ENCODE measurements around the gene CYB561D1. TPM values are rescaled to one million over a fixed set of nuclear protein-coding genes. Genes with fewer than 3 reads are reported as not detected.

Gene CYB561D1
- total and polyA plus RNA-seq, 2 of the 8 experiments (the other 6 are each of a cell fraction or from before 2014, with no cell fraction given) = 3.6 to 3.8 TPM

- Histone ChIP-seq H3K4me1 (replicated peaks in 1 of 4; ENCODE audit: control insufficient read depth in 3 of 4, insufficient read depth in 4 of 4, low read length in 3 of 4) (peaks cover 0 to 5% (median 3%) of the 10 kb centered on the region in 4 experiments; a peak in 1 of 7 replicates), H3K4me2 (ENCODE audit: insufficient read depth in 1 of 2, low read depth in 2 of 2, low read length in 2 of 2) (no peak overlapping the region), H3K9me3 (ENCODE audit: insufficient read depth in 2 of 2, low read depth in 1 of 2, low read length in 1 of 2) (no peaks in the 10 kb centered on the region), H2BK120ac (replicated peaks; ENCODE audit: low read depth, low read length) (no peak overlapping the region), H3K18ac (ENCODE audit: extremely low read depth, low read length) (no peak overlapping the region), H3K56ac (replicated peaks; ENCODE audit: insufficient read length, low read depth, low read length) (no peak overlapping the region), H2BK5ac (ENCODE audit: low read depth, low read length) (no peak overlapping the region), H3K14ac (ENCODE audit: insufficient read length) (no peak overlapping the region), H3K4ac (replicated peaks; ENCODE audit: insufficient read length, low read depth, low read length) (no peak overlapping the region), H2BK20ac (ENCODE audit: low read length) (no peak overlapping the region), H3K79me1 (ENCODE audit: low read depth, low read length) (no peaks in the 10 kb centered on the region), H3K79me2 (ENCODE audit: control insufficient read depth in 1 of 2, insufficient read depth in 2 of 2, low read length in 2 of 2) (no peaks in the 10 kb centered on the region), H3K27ac (ENCODE audit: low read depth, low read length) (no peak overlapping the region), H4K8ac (ENCODE audit: extremely low read depth, insufficient read depth, low read length) (no peak overlapping the region), H3K9ac (replicated peaks in 1 of 4; ENCODE audit: extremely low read depth in 1 of 4, low read depth in 3 of 4, low read length in 3 of 4) (no peak overlapping the region), H3K4me3 (ENCODE audit: extremely low read depth in 1 of 4, insufficient read depth in 2 of 4, low read depth in 3 of 4, low read length in 4 of 4) (no peak overlapping the region), H2AFZ (ENCODE audit: low read length) (no peak overlapping the region), H2BK15ac (ENCODE audit: low read length) (no peak overlapping the region), H2AK5ac (ENCODE audit: low read depth, low read length) (no peak overlapping the region), H3K23ac (ENCODE audit: insufficient read length) (no peak overlapping the region), H3K23me2 (ENCODE audit: low read depth, low read length) (peaks cover 6% of the 10 kb centered on the region), H2BK12ac (ENCODE audit: low read depth, low read length) (no peak overlapping the region), H3K36me3 (ENCODE audit: control insufficient read depth in 2 of 4, insufficient read depth in 4 of 4, low read length in 3 of 4) (no peaks in the 10 kb centered on the region), H4K91ac (replicated peaks; ENCODE audit: insufficient read length, low read length) (no peak overlapping the region), H3K27me3 (replicated peaks in 1 of 4; ENCODE audit: control insufficient read depth in 3 of 4, extremely low read depth in 1 of 4, insufficient read depth in 3 of 4, low read length in 3 of 4) (peaks cover 0 to 15% (median 7%) of the 10 kb centered on the region in 4 experiments; a peak in 6 of 7 replicates), H4K5ac (ENCODE audit: insufficient read length, low read depth, low read length) (no peak overlapping the region), H4K20me1 (replicated peaks in 1 of 2; ENCODE audit: control insufficient read depth in 1 of 2, insufficient read depth in 2 of 2, low read length in 2 of 2) (no peaks in the 10 kb centered on the region)
- DNase-seq (ENCODE audit: low read depth in 1 of 2, low spot score in 2 of 2) (no peak), FAIRE-seq (no peak)
- ChIA-PET POLR2A (ENCODE audit: partially characterized antibody) (no interaction called here), CTCF (ENCODE audit: partially characterized antibody) (interaction anchor here (0.6 to 43.7 kb wide), 4 partner anchors 19 to 164 kb away, joined by 3 to 1755 read pairs (median 334); partner anchors contain the start of genes ATXN7L2, CYB561D1 and GPR61)
- 95% methylated on average over 3 of the region's 3 CpGs; no CpG with 5 or more reads in 1 of the 2 experiments for WGBS, 2 experiments (ENCODE audit: extremely low coverage in 1 of 2, insufficient coverage in 1 of 2, insufficient read length in 1 of 2, insufficient replicate concordance in 2 of 2, low coverage in 1 of 2, low lambda C conversion rate in 2 of 2, missing lambda C conversion rate in 1 of 2)
- TF ChIP-seq GABPA (IDR thresholded peaks at IDR 0.05; ENCODE audit: borderline replicate concordance, insufficient read depth, low read length) (no peak), TCF12 (IDR thresholded peaks at IDR 0.05; ENCODE audit: low read depth, low read length) (no peak), CTCF (IDR thresholded peaks at IDR 0.05; ENCODE audit: control extremely low read depth in 1 of 3, insufficient read depth in 1 of 3, low read depth in 1 of 3, low read length in 3 of 3) (no peak), KDM4A (IDR thresholded peaks at IDR 0.05; ENCODE audit: low read depth, low read length, severe bottlenecking) (no peak), POLR2AphosphoS5 (IDR thresholded peaks at IDR 0.05; ENCODE audit: low read depth, low read length) (no peak), SUZ12 (IDR thresholded peaks at IDR 0.05; ENCODE audit: low read length) (no peak), YY1 (IDR thresholded peaks at IDR 0.05; ENCODE audit: low read depth, low read length) (no peak), BRCA1 (IDR thresholded peaks at IDR 0.05; ENCODE audit: low read depth, low read length) (no peak), TAF1 (IDR thresholded peaks at IDR 0.05; ENCODE audit: low read depth, low read length) (no peak), CREB1 (IDR thresholded peaks at IDR 0.05) (no peak), RAD21 (IDR thresholded peaks at IDR 0.05 in 1 of 2, conservative IDR thresholded peaks at IDR 0.05 in 1 of 2; ENCODE audit: low read depth in 2 of 2, low read length in 2 of 2) (no peak), CHD2 (IDR thresholded peaks at IDR 0.05; ENCODE audit: low read length) (no peak)
Measured at GRCh38 chr1:109514846-109515245, 21.0 kb downstream of the CYB561D1 start.

All from H1 (cell line).